ENCODE measurements around the gene ZP4. TPM values are rescaled to one million over a fixed set of nuclear protein-coding genes. Genes with fewer than 3 reads are reported as not detected.

ZP4 gene
- total and polyA plus RNA-seq, 2 experiments from 2014 or later: not detected

DNA sequence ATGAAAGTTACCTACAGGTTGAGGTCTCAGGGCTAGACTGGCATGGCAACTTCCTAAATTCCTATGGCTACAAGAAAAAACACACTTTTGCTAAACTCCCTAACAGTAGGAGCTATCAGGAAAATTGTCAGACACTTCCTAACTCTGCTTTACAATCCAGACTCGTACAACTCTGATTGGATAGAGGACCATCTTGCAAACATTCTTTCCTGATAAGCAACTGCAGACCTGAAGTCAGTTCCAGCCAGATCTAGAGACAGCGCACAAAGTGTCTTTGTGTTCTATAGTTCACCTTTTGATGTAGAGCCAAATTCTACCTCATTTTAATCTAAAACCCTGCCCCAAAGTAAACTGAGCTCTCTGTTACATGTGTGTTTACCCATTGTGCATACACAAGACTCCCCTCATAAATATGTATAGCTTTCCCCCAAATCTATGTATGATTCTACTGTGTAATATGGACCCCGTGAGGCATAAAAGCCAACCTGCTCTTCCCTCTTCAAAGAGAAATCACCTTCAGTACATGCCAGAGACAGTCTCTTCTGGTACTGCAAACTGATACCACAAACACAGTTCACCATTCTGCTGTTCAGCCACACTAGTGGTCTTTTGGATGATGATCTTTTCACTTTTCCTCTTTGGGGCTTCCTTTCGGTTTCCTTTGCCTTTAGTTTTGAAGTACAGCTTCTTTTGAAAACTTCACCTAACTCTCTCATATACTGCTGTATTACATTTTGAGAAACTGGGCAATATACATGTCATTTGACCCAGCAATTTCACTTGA is 21.7 kb downstream of the ZP4 start:
- no peak overlapping the region for H3K27ac ChIP-seq (ENCODE audit: low read depth)
- no peak overlapping the region for H3K4me2 ChIP-seq
- Mint-ChIP-seq H3K4me3 (no peak overlapping the region), H3K4me1 (peaks cover 27% of the 10 kb centered on the region), H3K27me3 (ENCODE audit: insufficient read depth, low read depth, poor library complexity) (peaks cover 10% of the 10 kb centered on the region), H3K27ac (no peak overlapping the region), H3K9me3 (no peaks in the 10 kb centered on the region), H3K36me3 (ENCODE audit: low read depth) (no peaks in the 10 kb centered on the region)
- H3F3A ChIP-seq (replicated peaks; ENCODE audit: low read depth): no peaks in the 10 kb centered on the region
- no peak overlapping the region for H3K4me3 ChIP-seq
- H2AFZ ChIP-seq: no peak overlapping the region
- TF ChIP-seq ZNF114 (CRISPR knock-in tag; IDR thresholded peaks at IDR 0.05): no peak
- no peak for TF ChIP-seq NANOG (IDR thresholded peaks at IDR 0.05; ENCODE audit: borderline replicate concordance)
- no peak for TF ChIP-seq EZH2phosphoT487 (IDR thresholded peaks at IDR 0.05; ENCODE audit: unreplicated experiment)
- TF ChIP-seq, protein P1, sequence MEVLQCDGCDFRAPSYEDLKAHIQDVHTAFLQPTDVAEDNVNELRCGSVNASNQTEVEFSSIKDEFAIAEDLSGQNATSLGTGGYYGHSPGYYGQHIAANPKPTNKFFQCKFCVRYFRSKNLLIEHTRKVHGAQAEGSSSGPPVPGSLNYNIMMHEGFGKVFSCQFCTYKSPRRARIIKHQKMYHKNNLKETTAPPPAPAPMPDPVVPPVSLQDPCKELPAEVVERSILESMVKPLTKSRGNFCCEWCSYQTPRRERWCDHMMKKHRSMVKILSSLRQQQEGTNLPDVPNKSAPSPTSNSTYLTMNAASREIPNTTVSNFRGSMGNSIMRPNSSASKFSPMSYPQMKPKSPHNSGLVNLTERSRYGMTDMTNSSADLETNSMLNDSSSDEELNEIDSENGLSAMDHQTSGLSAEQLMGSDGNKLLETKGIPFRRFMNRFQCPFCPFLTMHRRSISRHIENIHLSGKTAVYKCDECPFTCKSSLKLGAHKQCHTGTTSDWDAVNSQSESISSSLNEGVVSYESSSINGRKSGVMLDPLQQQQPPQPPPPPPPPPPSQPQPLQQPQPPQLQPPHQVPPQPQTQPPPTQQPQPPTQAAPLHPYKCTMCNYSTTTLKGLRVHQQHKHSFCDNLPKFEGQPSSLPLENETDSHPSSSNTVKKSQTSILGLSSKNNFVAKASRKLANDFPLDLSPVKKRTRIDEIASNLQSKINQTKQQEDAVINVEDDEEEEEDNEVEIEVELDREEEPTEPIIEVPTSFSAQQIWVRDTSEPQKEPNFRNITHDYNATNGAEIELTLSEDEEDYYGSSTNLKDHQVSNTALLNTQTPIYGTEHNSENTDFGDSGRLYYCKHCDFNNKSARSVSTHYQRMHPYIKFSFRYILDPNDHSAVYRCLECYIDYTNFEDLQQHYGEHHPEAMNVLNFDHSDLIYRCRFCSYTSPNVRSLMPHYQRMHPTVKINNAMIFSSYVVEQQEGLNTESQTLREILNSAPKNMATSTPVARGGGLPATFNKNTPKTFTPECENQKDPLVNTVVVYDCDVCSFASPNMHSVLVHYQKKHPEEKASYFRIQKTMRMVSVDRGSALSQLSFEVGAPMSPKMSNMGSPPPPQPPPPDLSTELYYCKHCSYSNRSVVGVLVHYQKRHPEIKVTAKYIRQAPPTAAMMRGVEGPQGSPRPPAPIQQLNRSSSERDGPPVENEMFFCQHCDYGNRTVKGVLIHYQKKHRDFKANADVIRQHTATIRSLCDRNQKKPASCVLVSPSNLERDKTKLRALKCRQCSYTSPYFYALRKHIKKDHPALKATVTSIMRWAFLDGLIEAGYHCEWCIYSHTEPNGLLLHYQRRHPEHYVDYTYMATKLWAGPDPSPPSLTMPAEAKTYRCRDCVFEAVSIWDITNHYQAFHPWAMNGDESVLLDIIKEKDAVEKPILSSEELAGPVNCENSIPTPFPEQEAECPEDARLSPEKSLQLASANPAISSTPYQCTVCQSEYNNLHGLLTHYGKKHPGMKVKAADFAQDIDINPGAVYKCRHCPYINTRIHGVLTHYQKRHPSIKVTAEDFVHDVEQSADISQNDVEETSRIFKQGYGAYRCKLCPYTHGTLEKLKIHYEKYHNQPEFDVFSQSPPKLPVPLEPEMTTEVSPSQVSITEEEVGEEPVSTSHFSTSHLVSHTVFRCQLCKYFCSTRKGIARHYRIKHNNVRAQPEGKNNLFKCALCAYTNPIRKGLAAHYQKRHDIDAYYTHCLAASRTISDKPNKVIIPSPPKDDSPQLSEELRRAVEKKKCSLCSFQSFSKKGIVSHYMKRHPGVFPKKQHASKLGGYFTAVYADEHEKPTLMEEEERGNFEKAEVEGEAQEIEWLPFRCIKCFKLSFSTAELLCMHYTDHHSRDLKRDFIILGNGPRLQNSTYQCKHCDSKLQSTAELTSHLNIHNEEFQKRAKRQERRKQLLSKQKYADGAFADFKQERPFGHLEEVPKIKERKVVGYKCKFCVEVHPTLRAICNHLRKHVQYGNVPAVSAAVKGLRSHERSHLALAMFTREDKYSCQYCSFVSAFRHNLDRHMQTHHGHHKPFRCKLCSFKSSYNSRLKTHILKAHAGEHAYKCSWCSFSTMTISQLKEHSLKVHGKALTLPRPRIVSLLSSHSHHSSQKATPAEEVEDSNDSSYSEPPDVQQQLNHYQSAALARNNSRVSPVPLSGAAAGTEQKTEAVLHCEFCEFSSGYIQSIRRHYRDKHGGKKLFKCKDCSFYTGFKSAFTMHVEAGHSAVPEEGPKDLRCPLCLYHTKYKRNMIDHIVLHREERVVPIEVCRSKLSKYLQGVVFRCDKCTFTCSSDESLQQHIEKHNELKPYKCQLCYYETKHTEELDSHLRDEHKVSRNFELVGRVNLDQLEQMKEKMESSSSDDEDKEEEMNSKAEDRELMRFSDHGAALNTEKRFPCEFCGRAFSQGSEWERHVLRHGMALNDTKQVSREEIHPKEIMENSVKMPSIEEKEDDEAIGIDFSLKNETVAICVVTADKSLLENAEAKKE (CRISPR knock-in tag; IDR thresholded peaks at IDR 0.05): no peak
- no peak for TF ChIP-seq JUNB (IDR thresholded peaks at IDR 0.05; ENCODE audit: unreplicated experiment)
- no peak for TF ChIP-seq EZH2 (IDR thresholded peaks at IDR 0.05; ENCODE audit: low read depth, unreplicated experiment)
- no peak for TF ChIP-seq STAT1 (IDR thresholded peaks at IDR 0.05; ENCODE audit: unreplicated experiment)
- TF ChIP-seq, protein P2, sequence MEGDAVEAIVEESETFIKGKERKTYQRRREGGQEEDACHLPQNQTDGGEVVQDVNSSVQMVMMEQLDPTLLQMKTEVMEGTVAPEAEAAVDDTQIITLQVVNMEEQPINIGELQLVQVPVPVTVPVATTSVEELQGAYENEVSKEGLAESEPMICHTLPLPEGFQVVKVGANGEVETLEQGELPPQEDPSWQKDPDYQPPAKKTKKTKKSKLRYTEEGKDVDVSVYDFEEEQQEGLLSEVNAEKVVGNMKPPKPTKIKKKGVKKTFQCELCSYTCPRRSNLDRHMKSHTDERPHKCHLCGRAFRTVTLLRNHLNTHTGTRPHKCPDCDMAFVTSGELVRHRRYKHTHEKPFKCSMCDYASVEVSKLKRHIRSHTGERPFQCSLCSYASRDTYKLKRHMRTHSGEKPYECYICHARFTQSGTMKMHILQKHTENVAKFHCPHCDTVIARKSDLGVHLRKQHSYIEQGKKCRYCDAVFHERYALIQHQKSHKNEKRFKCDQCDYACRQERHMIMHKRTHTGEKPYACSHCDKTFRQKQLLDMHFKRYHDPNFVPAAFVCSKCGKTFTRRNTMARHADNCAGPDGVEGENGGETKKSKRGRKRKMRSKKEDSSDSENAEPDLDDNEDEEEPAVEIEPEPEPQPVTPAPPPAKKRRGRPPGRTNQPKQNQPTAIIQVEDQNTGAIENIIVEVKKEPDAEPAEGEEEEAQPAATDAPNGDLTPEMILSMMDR (conservative IDR thresholded peaks at IDR 0.05; ENCODE audit: low read depth in 2 of 2): no peak
- TF ChIP-seq, protein P3, sequence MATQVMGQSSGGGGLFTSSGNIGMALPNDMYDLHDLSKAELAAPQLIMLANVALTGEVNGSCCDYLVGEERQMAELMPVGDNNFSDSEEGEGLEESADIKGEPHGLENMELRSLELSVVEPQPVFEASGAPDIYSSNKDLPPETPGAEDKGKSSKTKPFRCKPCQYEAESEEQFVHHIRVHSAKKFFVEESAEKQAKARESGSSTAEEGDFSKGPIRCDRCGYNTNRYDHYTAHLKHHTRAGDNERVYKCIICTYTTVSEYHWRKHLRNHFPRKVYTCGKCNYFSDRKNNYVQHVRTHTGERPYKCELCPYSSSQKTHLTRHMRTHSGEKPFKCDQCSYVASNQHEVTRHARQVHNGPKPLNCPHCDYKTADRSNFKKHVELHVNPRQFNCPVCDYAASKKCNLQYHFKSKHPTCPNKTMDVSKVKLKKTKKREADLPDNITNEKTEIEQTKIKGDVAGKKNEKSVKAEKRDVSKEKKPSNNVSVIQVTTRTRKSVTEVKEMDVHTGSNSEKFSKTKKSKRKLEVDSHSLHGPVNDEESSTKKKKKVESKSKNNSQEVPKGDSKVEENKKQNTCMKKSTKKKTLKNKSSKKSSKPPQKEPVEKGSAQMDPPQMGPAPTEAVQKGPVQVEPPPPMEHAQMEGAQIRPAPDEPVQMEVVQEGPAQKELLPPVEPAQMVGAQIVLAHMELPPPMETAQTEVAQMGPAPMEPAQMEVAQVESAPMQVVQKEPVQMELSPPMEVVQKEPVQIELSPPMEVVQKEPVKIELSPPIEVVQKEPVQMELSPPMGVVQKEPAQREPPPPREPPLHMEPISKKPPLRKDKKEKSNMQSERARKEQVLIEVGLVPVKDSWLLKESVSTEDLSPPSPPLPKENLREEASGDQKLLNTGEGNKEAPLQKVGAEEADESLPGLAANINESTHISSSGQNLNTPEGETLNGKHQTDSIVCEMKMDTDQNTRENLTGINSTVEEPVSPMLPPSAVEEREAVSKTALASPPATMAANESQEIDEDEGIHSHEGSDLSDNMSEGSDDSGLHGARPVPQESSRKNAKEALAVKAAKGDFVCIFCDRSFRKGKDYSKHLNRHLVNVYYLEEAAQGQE (IDR thresholded peaks at IDR 0.05; ENCODE audit: unreplicated experiment): no peak
- no peak for TF ChIP-seq POLR2AphosphoS5 (IDR thresholded peaks at IDR 0.05; ENCODE audit: low read depth)
- no peak for TF ChIP-seq ZNF331 (CRISPR knock-in tag; IDR thresholded peaks at IDR 0.05; ENCODE audit: low read depth)
- no peak for TF ChIP-seq CREB1 (CRISPR knock-in tag; IDR thresholded peaks at IDR 0.05; ENCODE audit: low read depth)
- TF ChIP-seq, protein P4, sequence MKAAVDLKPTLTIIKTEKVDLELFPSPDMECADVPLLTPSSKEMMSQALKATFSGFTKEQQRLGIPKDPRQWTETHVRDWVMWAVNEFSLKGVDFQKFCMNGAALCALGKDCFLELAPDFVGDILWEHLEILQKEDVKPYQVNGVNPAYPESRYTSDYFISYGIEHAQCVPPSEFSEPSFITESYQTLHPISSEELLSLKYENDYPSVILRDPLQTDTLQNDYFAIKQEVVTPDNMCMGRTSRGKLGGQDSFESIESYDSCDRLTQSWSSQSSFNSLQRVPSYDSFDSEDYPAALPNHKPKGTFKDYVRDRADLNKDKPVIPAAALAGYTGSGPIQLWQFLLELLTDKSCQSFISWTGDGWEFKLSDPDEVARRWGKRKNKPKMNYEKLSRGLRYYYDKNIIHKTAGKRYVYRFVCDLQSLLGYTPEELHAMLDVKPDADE (IDR thresholded peaks at IDR 0.05): no peak
- H3K36me3 ChIP-seq (ENCODE audit: insufficient read depth): peaks cover 6% of the 10 kb centered on the region; the same call in 1 of the 2 replicates
- peaks cover 9% of the 10 kb centered on the region for H3K27me3 ChIP-seq (ENCODE audit: insufficient read depth)
- H4K20me1 ChIP-seq (replicated peaks; ENCODE audit: insufficient read depth): no peaks in the 10 kb centered on the region
- no peaks in the 10 kb centered on the region for H3K79me2 ChIP-seq (replicated peaks; ENCODE audit: insufficient read depth)
- ATAC-seq (no peak), DNase-seq (ENCODE audit: low spot score) (no peak)
- peaks cover 12% of the 10 kb centered on the region; the same call in 1 of the 2 replicates for H3K4me1 ChIP-seq (ENCODE audit: insufficient read depth)
- peaks cover 26% of the 10 kb centered on the region for H3K9me2 ChIP-seq (ENCODE audit: insufficient read depth)

All from GM23338 (cell line).